Left ventricle myocardium superior (tissue), 1 donor: ENCODE measurements around the gene TP53TG3E. TPM values are rescaled to one million over a fixed set of nuclear protein-coding genes. Genes with fewer than 3 reads are reported as not detected.
"Not testable (repeated sequence)": the region's sequence is repeated elsewhere in the genome, so short reads cannot be mapped to it uniquely, and the experiment has no call there.

Experiments used
- ATAC-seq: fragments of 200-7000 bp; cut with Tn5 transposase; one replicate; pipeline ENCODE4 v1.9.1; 2020; ENCODE audit warnings: mild to moderate bottlenecking, moderate library complexity
- DNase-seq: peaks from one replicate; pipeline ENCODE4 v3.0.0-alpha.2; 2020
- intact Hi-C: fragments of 100-400 bp; cut with micrococcal nuclease; formaldehyde crosslinking; loops from one replicate; pipeline ENCODE4 v1.11.0; 2022
- long read RNA-seq: library from polyadenylated mRNA; unstranded; transcript quantifications from one replicate; pipeline ENCODE4 v2.0.0, GENCODE V29; 2021
- total RNA-seq: library from RNA; stranded (reverse); fragmentation: NEBNext Ultra II Directional; extraction: Animal tissue kit (Norgen Biotek cat#: 25700); gene quantifications from one replicate; pipeline ENCODE4 v1.2.1, GENCODE V29; 2021
- donor health status: DM: no; HTN: yes; CAD: no; lungs with severe emphysema.

Gene TP53TG3E, protein sequence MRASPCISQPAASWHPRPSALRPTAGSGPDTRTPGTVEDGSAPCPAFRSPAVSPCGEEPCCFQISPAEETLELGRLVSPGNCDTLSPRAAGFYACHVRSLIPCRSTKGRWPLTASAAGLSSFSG
- not detected for total RNA-seq
- long read RNA-seq = 0 reads

DNA sequence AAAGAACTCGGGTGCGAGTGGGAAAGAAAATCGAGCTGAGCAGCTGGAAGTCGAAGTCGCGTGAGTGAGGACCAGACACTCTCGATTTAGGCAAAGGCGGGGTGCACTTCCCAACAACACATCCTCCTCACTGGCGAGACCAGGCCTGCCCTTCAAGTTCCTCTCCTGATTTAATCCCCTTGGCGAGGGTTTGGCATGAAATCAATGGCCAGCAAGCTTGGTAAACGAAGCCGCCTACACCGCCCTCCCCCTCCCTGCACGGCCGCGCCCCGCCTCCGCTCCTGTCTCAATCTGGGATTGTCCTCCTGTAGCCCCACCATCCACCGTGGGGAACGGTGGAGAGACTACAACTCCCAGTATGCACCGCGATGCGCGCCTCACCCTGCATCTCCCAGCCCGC is at the start of gene TP53TG3E:
TSS of gene TP53TG3E (plus strand) at position 301 of the 400 bp plus-strand sequence. CDS start at position 369, 68 bp downstream.
- intact Hi-C loops, DNase-seq, ATAC-seq: not testable (repeated sequence)

DNA sequence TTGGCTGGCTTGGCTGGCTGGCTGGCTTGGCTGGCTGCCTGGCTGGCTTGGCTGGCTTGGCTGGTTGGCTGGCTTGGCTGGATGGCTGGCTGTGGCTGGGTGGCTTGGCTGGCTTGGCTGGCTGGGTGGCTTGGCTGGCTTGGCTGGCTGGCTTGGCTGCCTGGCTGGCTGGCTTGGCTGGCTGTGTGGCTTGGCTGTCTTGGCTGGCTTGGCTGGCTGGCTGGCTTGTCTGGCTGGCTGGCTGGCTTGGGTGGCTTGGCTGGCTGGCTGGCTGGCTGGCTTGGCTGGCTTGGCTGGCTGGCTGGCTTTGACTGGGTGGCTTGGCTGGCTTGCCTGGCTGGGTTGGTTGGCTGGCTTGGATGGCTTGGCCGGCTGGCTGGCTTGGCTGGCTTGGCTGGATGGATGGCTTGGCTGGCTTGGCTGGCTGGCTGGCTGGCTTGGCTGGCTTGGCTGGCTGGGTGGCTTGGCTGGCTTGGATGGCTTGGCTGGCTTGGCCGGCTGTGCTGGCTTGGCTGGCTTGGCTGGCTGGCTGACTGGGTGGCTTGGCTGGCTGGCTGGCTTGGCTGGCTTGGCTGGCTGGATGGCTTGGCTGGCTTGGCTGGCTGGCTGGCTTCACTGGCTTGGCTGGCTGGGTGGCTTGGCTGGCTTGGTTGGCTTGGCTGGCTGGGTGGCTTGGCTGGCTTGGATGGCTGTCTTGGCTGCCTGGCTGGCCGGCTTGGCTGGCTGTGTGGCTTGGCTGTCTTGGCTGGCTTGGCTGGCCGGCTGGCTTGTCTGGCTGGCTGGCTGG is 32.3 kb downstream of the TP53TG3E start:
- ATAC-seq, DNase-seq, intact Hi-C loops: not testable (repeated sequence)

DNA sequence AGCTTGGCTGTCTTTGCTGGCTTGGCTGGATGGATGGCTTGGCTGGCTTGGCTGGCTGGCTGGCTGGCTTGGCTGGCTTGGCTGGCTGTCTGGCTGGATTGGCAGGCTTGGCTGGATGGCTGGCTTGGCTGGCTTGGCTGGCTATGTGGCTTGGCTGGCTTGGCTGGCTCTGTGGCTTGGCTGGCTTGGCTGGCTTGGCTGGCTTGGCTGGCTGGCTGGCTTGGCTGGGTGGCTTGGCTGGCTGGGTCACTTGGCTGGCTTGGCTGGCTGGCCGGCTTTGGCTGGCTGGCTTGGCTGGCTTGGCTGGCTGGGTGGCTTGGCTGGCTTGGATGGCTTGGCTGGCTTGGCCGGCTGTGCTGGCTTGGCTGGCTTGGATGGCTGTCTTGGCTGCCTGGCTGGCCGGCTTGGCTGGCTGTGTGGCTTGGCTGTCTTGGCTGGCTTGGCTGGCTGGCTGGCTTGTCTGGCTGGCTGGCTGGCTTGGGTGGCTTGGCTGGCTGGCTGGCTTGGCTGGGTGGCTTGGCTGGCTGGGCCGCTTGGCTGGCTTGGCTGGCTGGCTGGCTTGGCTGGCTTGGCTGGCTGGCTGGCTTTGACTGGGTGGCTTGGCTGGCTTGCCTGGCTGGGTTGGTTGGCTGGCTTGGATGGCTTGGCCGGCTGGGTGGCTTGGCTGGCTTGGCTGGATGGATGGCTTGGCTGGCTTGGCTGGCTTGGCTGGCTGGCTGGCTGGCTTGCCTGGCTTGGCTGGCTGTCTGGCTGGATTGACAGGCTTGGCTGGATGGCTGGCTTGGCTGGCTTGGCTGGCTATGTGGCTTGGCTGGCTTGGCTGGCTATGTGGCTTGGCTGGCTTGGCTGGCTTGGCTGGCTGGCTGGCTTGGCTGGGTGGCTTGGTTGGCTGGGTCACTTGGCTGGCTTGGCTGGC is 33.8 kb downstream of the TP53TG3E start:
- ATAC-seq, intact Hi-C loops, DNase-seq: not testable (repeated sequence)

DNA sequence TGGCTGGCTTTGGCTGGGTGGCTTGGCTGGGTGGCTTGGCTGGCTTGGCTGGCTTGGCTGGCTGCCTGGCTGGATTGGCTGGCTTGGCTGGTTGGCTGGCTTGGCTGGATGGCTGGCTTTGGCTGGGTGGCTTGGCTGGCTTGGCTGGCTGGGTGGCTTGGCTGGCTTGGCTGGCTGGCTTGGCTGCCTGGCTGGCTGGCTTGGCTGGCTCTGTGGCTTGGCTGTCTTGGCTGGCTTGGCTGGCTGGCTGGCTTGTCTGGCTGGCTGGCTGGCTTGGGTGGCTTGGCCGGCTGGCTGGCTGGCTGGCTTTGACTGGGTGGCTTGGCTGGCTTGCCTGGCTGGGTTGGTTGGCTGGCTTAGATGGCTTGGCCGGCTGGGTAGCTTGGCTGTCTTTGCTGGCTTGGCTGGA is 34.4 kb downstream of the TP53TG3E start:
- intact Hi-C loops, DNase-seq, ATAC-seq: not testable (repeated sequence)

DNA sequence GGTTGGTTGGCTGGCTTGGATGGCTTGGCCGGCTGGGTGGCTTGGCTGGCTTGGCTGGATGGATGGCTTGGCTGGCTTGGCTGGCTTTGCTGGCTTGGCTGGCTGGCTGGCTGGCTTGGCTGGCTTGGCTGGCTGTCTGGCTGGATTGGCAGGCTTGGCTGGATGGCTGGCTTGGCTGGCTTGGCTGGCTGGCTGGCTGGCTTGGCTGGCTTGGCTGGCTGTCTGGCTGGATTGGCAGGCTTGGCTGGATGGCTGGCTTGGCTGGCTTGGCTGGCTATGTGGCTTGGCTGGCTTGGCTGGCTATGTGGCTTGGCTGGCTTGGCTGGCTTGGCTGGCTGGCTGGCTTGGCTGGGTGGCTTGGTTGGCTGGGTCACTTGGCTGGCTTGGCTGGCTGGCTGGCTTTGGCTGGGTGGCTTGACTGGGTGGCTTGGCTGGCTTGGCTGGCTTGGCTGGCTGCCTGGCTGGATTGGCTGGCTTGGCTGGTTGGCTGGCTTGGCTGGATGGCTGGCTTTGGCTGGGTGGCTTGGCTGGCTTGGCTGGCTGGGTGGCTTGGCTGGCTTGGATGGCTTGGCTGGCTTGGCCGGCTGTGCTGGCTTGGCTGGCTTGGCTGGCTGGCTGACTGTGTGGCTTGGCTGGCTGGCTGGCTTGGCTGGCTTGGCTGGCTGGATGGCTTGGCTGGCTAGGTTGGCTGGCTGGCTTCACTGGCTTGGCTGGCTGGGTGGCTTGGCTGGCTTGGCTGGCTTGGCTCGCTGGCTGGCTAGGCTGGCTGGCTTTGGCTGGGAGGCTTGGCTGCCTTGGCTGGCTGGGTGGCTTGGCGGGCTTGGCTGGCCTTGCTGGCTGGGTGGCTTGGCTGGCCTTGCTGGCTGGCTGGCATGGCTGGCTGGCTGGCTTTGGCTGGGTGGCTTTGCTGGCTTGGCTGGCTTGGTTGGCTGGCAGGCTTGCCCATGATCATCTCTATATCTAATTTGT is 35.3 kb downstream of the TP53TG3E start:
- intact Hi-C loops, DNase-seq: not testable (repeated sequence)
- peak; percentile 50 for ATAC-seq

Other genes starting within 250 kb of the TP53TG3E start
- gene TP53TG3C, start 110.1 kb upstream of the TP53TG3E start, total RNA-seq = 0.42 TPM
- gene TP53TG3B, start 56.5 kb downstream of the TP53TG3E start, total RNA-seq = not detected
- gene TP53TG3F, start 155.3 kb downstream of the TP53TG3E start, total RNA-seq = not detected